ENCODE results near the gene WT1.

Gene WT1

GRCh38 chr11:32420937-32421901, 14.1 kb downstream of the WT1 start:
- no peak for DNase-seq

- no peak for DNase-seq
Observed at GRCh38 chr11:32420139-32420538, 15.2 kb downstream of the WT1 start.

- no peak for DNase-seq
Observed at GRCh38 chr11:32418836-32419235, 16.5 kb downstream of the WT1 start.

GRCh38 chr11:32417806-32418205, 17.5 kb downstream of the WT1 start:
- DNase-seq = no peak

GRCh38 chr11:32416301-32416700, 19.0 kb downstream of the WT1 start:
- no peak for DNase-seq

- no peak for DNase-seq
Observed at GRCh38 chr11:32414925-32415324, 20.4 kb downstream of the WT1 start.

GRCh38 chr11:32411942-32412615, 23.3 kb downstream of the WT1 start:
- DNase-seq = no peak

GRCh38 chr11:32405592-32405991, 29.7 kb downstream of the WT1 start:
- DNase-seq = no peak

GRCh38 chr11:32402836-32403235, 32.5 kb downstream of the WT1 start:
- no peak for DNase-seq

- no peak for DNase-seq
Observed at GRCh38 chr11:32400670-32401369, 34.5 kb downstream of the WT1 start.

GRCh38 chr11:32400196-32400595, 35.1 kb downstream of the WT1 start:
- DNase-seq = no peak

- no peak for DNase-seq
Observed at GRCh38 chr11:32396991-32397390, 38.3 kb downstream of the WT1 start.

- DNase-seq = no peak
Observed at GRCh38 chr11:32396331-32396730, 39.0 kb downstream of the WT1 start.

- no peak for DNase-seq
Observed at GRCh38 chr11:32395127-32395526, 40.2 kb downstream of the WT1 start.

- DNase-seq = no peak
Observed at GRCh38 chr11:32392840-32393239, 42.5 kb downstream of the WT1 start.

- no peak for DNase-seq
Observed at GRCh38 chr11:32391956-32392553, 43.3 kb downstream of the WT1 start.

GRCh38 chr11:32391479-32391878, 43.9 kb downstream of the WT1 start:
- no peak for DNase-seq

- no peak for DNase-seq
Observed at GRCh38 chr11:32390712-32391111, 44.6 kb downstream of the WT1 start.

GRCh38 chr11:32388871-32389770, 46.2 kb downstream of the WT1 start:
- no peak for DNase-seq

- DNase-seq = no peak
Observed at GRCh38 chr11:32388365-32388764, 47.0 kb downstream of the WT1 start.

GRCh38 chr11:32387411-32387810, 47.9 kb downstream of the WT1 start:
- no peak for DNase-seq

- DNase-seq = no peak
Observed at GRCh38 chr11:32386770-32387377, 48.5 kb downstream of the WT1 start.

Data from activated CD4-positive, alpha-beta T cell treated with anti-CD3 and anti-CD28 coated beads for 4 hours (primary cell).